ENCODE results near the gene NUDT3. TPM values are rescaled to one million over a fixed set of nuclear protein-coding genes. Genes with fewer than 3 reads are reported as not detected.

NUDT3 gene
- total and polyA plus RNA-seq, 2 experiments from 2014 or later, result 12.1 to 31.1 TPM

DNA sequence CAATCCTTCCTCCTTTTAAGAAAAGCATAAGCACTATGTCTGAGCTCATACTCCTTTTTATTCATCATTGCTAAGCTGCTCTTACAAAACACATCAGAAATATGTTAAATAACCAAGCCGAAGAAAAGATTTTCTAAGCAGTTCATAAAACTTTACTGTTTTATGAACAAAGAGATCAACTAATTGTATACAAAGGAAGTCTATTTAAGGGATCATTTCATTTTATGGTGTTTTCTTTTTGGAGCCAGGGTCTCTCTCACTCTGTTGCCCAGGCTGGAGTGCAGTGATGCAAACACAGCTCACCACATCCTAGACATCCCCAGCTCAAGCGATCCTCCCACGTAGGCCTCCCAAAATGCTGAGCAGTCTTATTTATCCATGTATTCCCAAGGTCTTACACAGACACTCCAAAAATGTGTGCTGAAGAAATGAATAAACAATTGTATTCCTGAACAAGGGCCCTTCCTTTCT is 9.3 kb downstream of the NUDT3 start:
- H3K27me3 ChIP-seq (ENCODE audit: insufficient read depth), result no peaks in the 10 kb centered on the region
- TF ChIP-seq ZNF114 (CRISPR knock-in tag; IDR thresholded peaks at IDR 0.05) (no peak), STAT1 (IDR thresholded peaks at IDR 0.05; ENCODE audit: unreplicated experiment) (no peak)
- TF ChIP-seq, protein P1, sequence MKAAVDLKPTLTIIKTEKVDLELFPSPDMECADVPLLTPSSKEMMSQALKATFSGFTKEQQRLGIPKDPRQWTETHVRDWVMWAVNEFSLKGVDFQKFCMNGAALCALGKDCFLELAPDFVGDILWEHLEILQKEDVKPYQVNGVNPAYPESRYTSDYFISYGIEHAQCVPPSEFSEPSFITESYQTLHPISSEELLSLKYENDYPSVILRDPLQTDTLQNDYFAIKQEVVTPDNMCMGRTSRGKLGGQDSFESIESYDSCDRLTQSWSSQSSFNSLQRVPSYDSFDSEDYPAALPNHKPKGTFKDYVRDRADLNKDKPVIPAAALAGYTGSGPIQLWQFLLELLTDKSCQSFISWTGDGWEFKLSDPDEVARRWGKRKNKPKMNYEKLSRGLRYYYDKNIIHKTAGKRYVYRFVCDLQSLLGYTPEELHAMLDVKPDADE (IDR thresholded peaks at IDR 0.05), result no peak
- no peaks in the 10 kb centered on the region for H3K9me2 ChIP-seq (ENCODE audit: insufficient read depth)
- peaks cover 23% of the 10 kb centered on the region for H3K4me1 ChIP-seq (ENCODE audit: insufficient read depth)
- no peaks in the 10 kb centered on the region for H3F3A ChIP-seq (replicated peaks; ENCODE audit: low read depth)
- H3K4me2 ChIP-seq, result peak overlapping the region; percentile 60; the same call in 1 of the 2 replicates
- no peaks in the 10 kb centered on the region for H3K27me3 Mint-ChIP-seq (ENCODE audit: insufficient read depth, low read depth, poor library complexity)
- no peak overlapping the region for H2AFZ ChIP-seq
- no peak overlapping the region for H3K4me3 Mint-ChIP-seq
- H3K36me3 ChIP-seq (ENCODE audit: insufficient read depth), result no peaks in the 10 kb centered on the region
- no peak overlapping the region for H3K4me3 ChIP-seq
- H3K27ac ChIP-seq (ENCODE audit: low read depth), result peak overlapping the region; percentile 71; the same call in 1 of the 2 replicates
- H3K79me2 ChIP-seq (replicated peaks; ENCODE audit: insufficient read depth), result peaks cover 100% of the 10 kb centered on the region
- DNase-seq (ENCODE audit: low spot score) (no peak), ATAC-seq (no peak)
- H3K27ac Mint-ChIP-seq, result peak overlapping the region; percentile 54; the same call in 1 of the 2 replicates
- H3K36me3 Mint-ChIP-seq (ENCODE audit: low read depth), result no peaks in the 10 kb centered on the region; the same call in 2 of the 3 replicates
- peaks cover 32% of the 10 kb centered on the region for H3K4me1 Mint-ChIP-seq
- peaks cover 36% of the 10 kb centered on the region; the same call in 1 of the 2 replicates for H4K20me1 ChIP-seq (replicated peaks; ENCODE audit: insufficient read depth)
- H3K9me3 Mint-ChIP-seq, result no peaks in the 10 kb centered on the region; the same call in 2 of the 3 replicates

DNA sequence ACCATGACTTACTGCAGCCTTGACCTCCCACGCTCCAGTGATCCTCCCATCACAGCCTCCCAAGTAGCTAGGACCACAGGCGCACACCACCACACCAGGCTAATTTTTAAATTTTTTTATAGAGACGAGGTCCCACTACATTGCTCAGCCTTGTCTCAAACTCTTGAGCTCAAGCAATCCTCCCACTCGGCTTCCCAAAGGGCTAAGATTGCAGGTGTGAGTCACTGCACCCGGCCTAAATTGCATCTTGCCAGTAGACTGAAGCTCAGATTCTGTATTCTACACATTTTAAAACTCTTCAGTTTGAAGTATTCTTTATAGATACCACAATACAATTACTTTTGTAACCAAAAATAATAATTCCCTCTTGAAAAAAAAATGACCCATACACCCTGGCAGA is 11.4 kb downstream of the NUDT3 start:
- H3K36me3 Mint-ChIP-seq (ENCODE audit: low read depth), result no peaks in the 10 kb centered on the region
- no peaks in the 10 kb centered on the region for H3F3A ChIP-seq (replicated peaks; ENCODE audit: low read depth)
- peaks cover 41% of the 10 kb centered on the region for H4K20me1 ChIP-seq (replicated peaks; ENCODE audit: insufficient read depth)
- no peak for ATAC-seq
- no peak overlapping the region for H2AFZ ChIP-seq
- peaks cover 100% of the 10 kb centered on the region for H3K79me2 ChIP-seq (replicated peaks; ENCODE audit: insufficient read depth)
- H3K27ac Mint-ChIP-seq, result no peak overlapping the region
- no peaks in the 10 kb centered on the region for H3K27me3 ChIP-seq (ENCODE audit: insufficient read depth)
- no peaks in the 10 kb centered on the region for H3K27me3 Mint-ChIP-seq (ENCODE audit: insufficient read depth, low read depth, poor library complexity)
- H3K4me3 ChIP-seq, result no peak overlapping the region
- no peaks in the 10 kb centered on the region for H3K36me3 ChIP-seq (ENCODE audit: insufficient read depth)
- DNase-seq (ENCODE audit: low spot score), result no peak
- H3K4me1 Mint-ChIP-seq, result peaks cover 24% of the 10 kb centered on the region
- H3K9me3 Mint-ChIP-seq, result no peaks in the 10 kb centered on the region; the same call in 2 of the 3 replicates
- no peak overlapping the region for H3K27ac ChIP-seq (ENCODE audit: low read depth)
- H3K4me3 Mint-ChIP-seq, result no peak overlapping the region
- peaks cover 21% of the 10 kb centered on the region for H3K4me1 ChIP-seq (ENCODE audit: insufficient read depth)
- H3K9me2 ChIP-seq (ENCODE audit: insufficient read depth), result no peaks in the 10 kb centered on the region
- H3K4me2 ChIP-seq, result no peak overlapping the region
- TF ChIP-seq JUNB (IDR thresholded peaks at IDR 0.05; ENCODE audit: unreplicated experiment), result no peak
- TF ChIP-seq POLR2AphosphoS5 (IDR thresholded peaks at IDR 0.05; ENCODE audit: low read depth), result no peak
- no peak for TF ChIP-seq ZNF331 (CRISPR knock-in tag; IDR thresholded peaks at IDR 0.05; ENCODE audit: low read depth)
- no peak for TF ChIP-seq EZH2phosphoT487 (IDR thresholded peaks at IDR 0.05; ENCODE audit: unreplicated experiment)
- no peak for TF ChIP-seq ZNF114 (CRISPR knock-in tag; IDR thresholded peaks at IDR 0.05)
- TF ChIP-seq, protein P1 (IDR thresholded peaks at IDR 0.05), result no peak
- TF ChIP-seq, protein P2, sequence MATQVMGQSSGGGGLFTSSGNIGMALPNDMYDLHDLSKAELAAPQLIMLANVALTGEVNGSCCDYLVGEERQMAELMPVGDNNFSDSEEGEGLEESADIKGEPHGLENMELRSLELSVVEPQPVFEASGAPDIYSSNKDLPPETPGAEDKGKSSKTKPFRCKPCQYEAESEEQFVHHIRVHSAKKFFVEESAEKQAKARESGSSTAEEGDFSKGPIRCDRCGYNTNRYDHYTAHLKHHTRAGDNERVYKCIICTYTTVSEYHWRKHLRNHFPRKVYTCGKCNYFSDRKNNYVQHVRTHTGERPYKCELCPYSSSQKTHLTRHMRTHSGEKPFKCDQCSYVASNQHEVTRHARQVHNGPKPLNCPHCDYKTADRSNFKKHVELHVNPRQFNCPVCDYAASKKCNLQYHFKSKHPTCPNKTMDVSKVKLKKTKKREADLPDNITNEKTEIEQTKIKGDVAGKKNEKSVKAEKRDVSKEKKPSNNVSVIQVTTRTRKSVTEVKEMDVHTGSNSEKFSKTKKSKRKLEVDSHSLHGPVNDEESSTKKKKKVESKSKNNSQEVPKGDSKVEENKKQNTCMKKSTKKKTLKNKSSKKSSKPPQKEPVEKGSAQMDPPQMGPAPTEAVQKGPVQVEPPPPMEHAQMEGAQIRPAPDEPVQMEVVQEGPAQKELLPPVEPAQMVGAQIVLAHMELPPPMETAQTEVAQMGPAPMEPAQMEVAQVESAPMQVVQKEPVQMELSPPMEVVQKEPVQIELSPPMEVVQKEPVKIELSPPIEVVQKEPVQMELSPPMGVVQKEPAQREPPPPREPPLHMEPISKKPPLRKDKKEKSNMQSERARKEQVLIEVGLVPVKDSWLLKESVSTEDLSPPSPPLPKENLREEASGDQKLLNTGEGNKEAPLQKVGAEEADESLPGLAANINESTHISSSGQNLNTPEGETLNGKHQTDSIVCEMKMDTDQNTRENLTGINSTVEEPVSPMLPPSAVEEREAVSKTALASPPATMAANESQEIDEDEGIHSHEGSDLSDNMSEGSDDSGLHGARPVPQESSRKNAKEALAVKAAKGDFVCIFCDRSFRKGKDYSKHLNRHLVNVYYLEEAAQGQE (IDR thresholded peaks at IDR 0.05; ENCODE audit: unreplicated experiment), result no peak
- no peak for TF ChIP-seq STAT1 (IDR thresholded peaks at IDR 0.05; ENCODE audit: unreplicated experiment)
- TF ChIP-seq, protein P3, sequence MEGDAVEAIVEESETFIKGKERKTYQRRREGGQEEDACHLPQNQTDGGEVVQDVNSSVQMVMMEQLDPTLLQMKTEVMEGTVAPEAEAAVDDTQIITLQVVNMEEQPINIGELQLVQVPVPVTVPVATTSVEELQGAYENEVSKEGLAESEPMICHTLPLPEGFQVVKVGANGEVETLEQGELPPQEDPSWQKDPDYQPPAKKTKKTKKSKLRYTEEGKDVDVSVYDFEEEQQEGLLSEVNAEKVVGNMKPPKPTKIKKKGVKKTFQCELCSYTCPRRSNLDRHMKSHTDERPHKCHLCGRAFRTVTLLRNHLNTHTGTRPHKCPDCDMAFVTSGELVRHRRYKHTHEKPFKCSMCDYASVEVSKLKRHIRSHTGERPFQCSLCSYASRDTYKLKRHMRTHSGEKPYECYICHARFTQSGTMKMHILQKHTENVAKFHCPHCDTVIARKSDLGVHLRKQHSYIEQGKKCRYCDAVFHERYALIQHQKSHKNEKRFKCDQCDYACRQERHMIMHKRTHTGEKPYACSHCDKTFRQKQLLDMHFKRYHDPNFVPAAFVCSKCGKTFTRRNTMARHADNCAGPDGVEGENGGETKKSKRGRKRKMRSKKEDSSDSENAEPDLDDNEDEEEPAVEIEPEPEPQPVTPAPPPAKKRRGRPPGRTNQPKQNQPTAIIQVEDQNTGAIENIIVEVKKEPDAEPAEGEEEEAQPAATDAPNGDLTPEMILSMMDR (conservative IDR thresholded peaks at IDR 0.05; ENCODE audit: low read depth in 2 of 2), result no peak
- TF ChIP-seq EZH2 (IDR thresholded peaks at IDR 0.05; ENCODE audit: low read depth, unreplicated experiment), result no peak
